Ishikawa (cell line): ENCODE measurements around the gene ZNF268.

ENCODE experiments used
- CREB1 ChIP-seq: IDR thresholded peaks from 2 replicates; pipeline ENCODE4 v1.6.1; 2012; ENCODE audit warnings: low read depth
- EGR1 ChIP-seq: IDR thresholded peaks from 2 replicates; pipeline ENCODE4 v1.6.1; 2012
- EP300 ChIP-seq: IDR thresholded peaks from 2 replicates; pipeline ENCODE4 v1.6.1; 2012; ENCODE audit warnings: borderline replicate concordance
- MAX ChIP-seq: IDR thresholded peaks from 2 replicates; pipeline ENCODE4 v1.6.1; 2012
- NFIC ChIP-seq: IDR thresholded peaks from 2 replicates; pipeline ENCODE4 v1.6.1; 2012
- RAD21 ChIP-seq: IDR thresholded peaks from 2 replicates; pipeline ENCODE4 v1.6.1; 2012; ENCODE audit warnings: low read depth
- REST ChIP-seq: IDR thresholded peaks from 2 replicates; pipeline ENCODE4 v1.6.1; 2012; ENCODE audit warnings: low read depth, mild to moderate bottlenecking
- TCF12 ChIP-seq: IDR thresholded peaks from 2 replicates; pipeline ENCODE4 v1.6.1; 2012; ENCODE audit warnings: low read depth
- USF1 ChIP-seq: IDR thresholded peaks from 2 replicates; pipeline ENCODE4 v1.6.1; 2012
- YY1 ChIP-seq: IDR thresholded peaks from 2 replicates; pipeline ENCODE4 v1.6.1; 2012; ENCODE audit warnings: low read depth

- TF ChIP-seq TCF12: no peak
- no peak for TF ChIP-seq NFIC
- no peak for TF ChIP-seq EP300
- TF ChIP-seq USF1: no peak
- no peak for TF ChIP-seq RAD21
- no peak for TF ChIP-seq CREB1
- TF ChIP-seq MAX: no peak
- no peak for TF ChIP-seq EGR1
- TF ChIP-seq YY1: no peak
- TF ChIP-seq REST: no peak
These were observed 45.4 kb downstream of the ZNF268 start for GRCh38 chr12:133226690-133227089.
